Measurements from ENCODE around the gene KCNG4.
"Not testable (repeated sequence)": the region's sequence is repeated elsewhere in the genome, so short reads cannot be mapped to it uniquely, and the experiment has no call there.

KCNG4 gene

GRCh38 chr16:84234321-84235241, 5.2 kb downstream of the KCNG4 start:
- no peak for DNase-seq (ENCODE audit: low read depth)

GRCh38 chr16:84233748-84234147, 6.1 kb downstream of the KCNG4 start:
- no peak for DNase-seq (ENCODE audit: low read depth)

GRCh38 chr16:84232969-84233368, 6.8 kb downstream of the KCNG4 start:
- DNase-seq (ENCODE audit: low read depth): no peak

GRCh38 chr16:84232060-84232459, 7.8 kb downstream of the KCNG4 start:
- no peak for DNase-seq (ENCODE audit: low read depth)

- no peak for DNase-seq (ENCODE audit: low read depth)
Observed at GRCh38 chr16:84229471-84229870, 10.3 kb downstream of the KCNG4 start.

GRCh38 chr16:84228256-84228838, 11.5 kb downstream of the KCNG4 start:
- peak; percentile 86 for DNase-seq (ENCODE audit: low read depth)

- DNase-seq (ENCODE audit: low read depth): no peak
Observed at GRCh38 chr16:84227548-84227947, 12.3 kb downstream of the KCNG4 start.

- DNase-seq (ENCODE audit: low read depth): no peak
Observed at GRCh38 chr16:84226026-84226425, 13.8 kb downstream of the KCNG4 start.

- DNase-seq (ENCODE audit: low read depth): no peak
Observed at GRCh38 chr16:84225571-84225970, 14.2 kb downstream of the KCNG4 start.

GRCh38 chr16:84225126-84225525, 14.7 kb downstream of the KCNG4 start:
- no peak for DNase-seq (ENCODE audit: low read depth)

- no peak for DNase-seq (ENCODE audit: low read depth)
Observed at GRCh38 chr16:84224554-84224953, 15.3 kb downstream of the KCNG4 start.

GRCh38 chr16:84223456-84223855, 16.4 kb downstream of the KCNG4 start:
- DNase-seq (ENCODE audit: low read depth): no peak

GRCh38 chr16:84220851-84221250, 19.0 kb downstream of the KCNG4 start:
- DNase-seq (ENCODE audit: low read depth): no peak

- no peak for DNase-seq (ENCODE audit: low read depth)
Observed at GRCh38 chr16:84218956-84219355, 20.9 kb downstream of the KCNG4 start.

- no peak for DNase-seq (ENCODE audit: low read depth)
Observed at GRCh38 chr16:84218176-84218823, 21.5 kb downstream of the KCNG4 start.

GRCh38 chr16:84216144-84216543, 23.7 kb downstream of the KCNG4 start:
- DNase-seq (ENCODE audit: low read depth): not testable (repeated sequence)

- DNase-seq (ENCODE audit: low read depth): no peak
Observed at GRCh38 chr16:84215531-84215930, 24.3 kb downstream of the KCNG4 start.

- DNase-seq (ENCODE audit: low read depth): no peak
Observed at GRCh38 chr16:84214451-84215066, 25.3 kb downstream of the KCNG4 start.

- no peak for DNase-seq (ENCODE audit: low read depth)
Observed at GRCh38 chr16:84212631-84213030, 27.2 kb downstream of the KCNG4 start.

- no peak for DNase-seq (ENCODE audit: low read depth)
Observed at GRCh38 chr16:84212154-84212553, 27.7 kb downstream of the KCNG4 start.

GRCh38 chr16:84209989-84210388, 29.8 kb downstream of the KCNG4 start:
- DNase-seq (ENCODE audit: low read depth): no peak

- DNase-seq (ENCODE audit: low read depth): no peak
Observed at GRCh38 chr16:84207879-84208278, 31.9 kb downstream of the KCNG4 start.

- DNase-seq (ENCODE audit: low read depth): no peak
Observed at GRCh38 chr16:84207251-84207650, 32.6 kb downstream of the KCNG4 start.
